ENCODE data around the gene SDF4. TPM values are rescaled to one million over a fixed set of nuclear protein-coding genes. Genes with fewer than 3 reads are reported as not detected.
"Not testable (repeated sequence)": the region's sequence is repeated elsewhere in the genome, so short reads cannot be mapped to it uniquely, and the experiment has no call there.

SDF4 gene
- total RNA-seq, 4 donors from 2014 or later = 57.5 to 87.6 (median 73.1) TPM

- Histone ChIP-seq H3K4me1 (peaks cover 16% of the 10 kb centered on the region), H3K9me3 (peaks cover 3% of the 10 kb centered on the region)
- TF ChIP-seq CTCF (IDR thresholded peaks at IDR 0.05) = no peak
- TF ChIP-seq EP300 (IDR thresholded peaks at IDR 0.05) = no peak
- TF ChIP-seq POLR2A (IDR thresholded peaks at IDR 0.05) = no peak
These were observed 34.0 kb downstream of the SDF4 start for GRCh38 chr1:1197551-1198422.

GRCh38 chr1:1197188-1197500 lies 34.7 kb downstream of the SDF4 start:
- H3K27ac ChIP-seq = no peak overlapping the region
- WGBS = 84% methylated on average over 6 of the region's 8 CpGs
- peaks cover 14% of the 10 kb centered on the region for H3K4me1 ChIP-seq
- H3K9me3 ChIP-seq = peaks cover 3% of the 10 kb centered on the region
- no peaks in the 10 kb centered on the region for H3K36me3 ChIP-seq
- H3K27me3 ChIP-seq = peaks cover 6% of the 10 kb centered on the region
- TF ChIP-seq POLR2A (IDR thresholded peaks at IDR 0.05) = no peak
- TF ChIP-seq EP300 (IDR thresholded peaks at IDR 0.05) = no peak
- no peak for TF ChIP-seq POLR2AphosphoS5 (IDR thresholded peaks at IDR 0.05)
- TF ChIP-seq CTCF (IDR thresholded peaks at IDR 0.05) = no peak
- DNase-seq (ENCODE audit: low spot score in 2 of 2) = no peak
- H3K4me3 ChIP-seq = no peak overlapping the region

More at GRCh38 chr1:1197551-1198422, 34.0 kb downstream of the SDF4 start:
- H3K4me3 ChIP-seq = no peak overlapping the region
- H3K27ac ChIP-seq = no peak overlapping the region
- H3K27me3 ChIP-seq = peaks cover 10% of the 10 kb centered on the region
- H3K36me3 ChIP-seq = no peaks in the 10 kb centered on the region
- peak in 1 of 2 donors; percentile 55 for DNase-seq (ENCODE audit: low spot score in 2 of 2)
- 68% methylated on average over 6 of the region's 48 CpGs for WGBS

DNA sequence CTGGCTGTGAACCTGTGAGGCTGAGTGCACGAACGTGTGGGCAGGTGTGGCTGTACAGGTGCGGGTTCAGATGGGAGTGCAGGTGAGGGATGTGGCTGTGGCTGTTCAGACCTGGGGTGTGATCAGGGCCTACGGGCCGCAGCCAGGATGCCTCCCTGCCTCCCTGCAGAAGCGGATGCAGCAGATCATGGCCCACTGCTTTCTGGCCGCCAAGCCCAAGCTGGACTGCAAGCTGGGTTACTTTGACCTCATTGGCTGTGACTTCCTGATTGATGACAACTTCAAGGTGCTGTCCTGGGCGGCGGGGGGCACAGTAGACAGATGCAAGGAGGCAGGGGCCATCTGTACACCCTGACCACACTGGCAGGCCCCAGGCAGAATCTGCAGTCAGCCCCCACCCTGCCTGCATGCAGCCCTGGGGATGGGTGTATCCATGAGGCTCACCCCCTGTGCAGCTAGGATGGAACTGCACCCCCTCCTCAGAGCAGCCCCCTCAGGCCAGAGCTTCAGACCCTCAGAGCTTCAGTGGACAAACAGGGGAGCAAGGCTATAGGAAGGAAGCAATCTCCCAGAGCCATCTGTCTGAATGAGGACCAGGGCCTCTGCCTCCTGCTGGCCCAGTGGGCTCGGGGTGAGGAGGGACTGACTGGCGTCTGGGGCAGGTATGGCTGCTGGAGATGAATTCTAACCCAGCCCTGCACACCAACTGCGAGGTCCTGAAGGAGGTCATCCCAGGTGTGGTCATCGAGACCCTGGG lies 35.2 kb downstream of the SDF4 start:
- peaks cover 3% of the 10 kb centered on the region for H3K9me3 ChIP-seq
- no peaks in the 10 kb centered on the region for H3K36me3 ChIP-seq
- no peak overlapping the region for H3K27ac ChIP-seq
- WGBS = 86% methylated on average over 8 of the region's 13 CpGs
- H3K27me3 ChIP-seq = peaks cover 6% of the 10 kb centered on the region
- DNase-seq (ENCODE audit: low spot score in 2 of 2) = peak in 1 of 2 donors; percentile 51
- H3K4me1 ChIP-seq = peaks cover 14% of the 10 kb centered on the region
- no peak for TF ChIP-seq EP300 (IDR thresholded peaks at IDR 0.05)
- no peak for TF ChIP-seq POLR2AphosphoS5 (IDR thresholded peaks at IDR 0.05)
- no peak for TF ChIP-seq CTCF (IDR thresholded peaks at IDR 0.05)
- no peak for TF ChIP-seq POLR2A (IDR thresholded peaks at IDR 0.05)
- no peak overlapping the region for H3K4me3 ChIP-seq

- WGBS = 97% methylated on average over 6 of the region's 6 CpGs
- H3K36me3 ChIP-seq; H3K4me3 ChIP-seq; H3K27ac ChIP-seq; H3K27me3 ChIP-seq; DNase-seq (ENCODE audit: low spot score in 2 of 2); H3K4me1 ChIP-seq; H3K9me3 ChIP-seq: not testable (repeated sequence)
These were observed 36.1 kb downstream of the SDF4 start for GRCh38 chr1:1195726-1196125.

- peaks cover 3% of the 10 kb centered on the region for H3K9me3 ChIP-seq
- no peak overlapping the region for H3K4me3 ChIP-seq
- H3K36me3 ChIP-seq = no peaks in the 10 kb centered on the region
- no peaks in the 10 kb centered on the region for H3K27me3 ChIP-seq
- no peak for TF ChIP-seq POLR2AphosphoS5 (IDR thresholded peaks at IDR 0.05)
- no peak for TF ChIP-seq EP300 (IDR thresholded peaks at IDR 0.05)
- no peak for TF ChIP-seq CTCF (IDR thresholded peaks at IDR 0.05)
- no peak for TF ChIP-seq POLR2A (IDR thresholded peaks at IDR 0.05)
- H3K27ac ChIP-seq = no peak overlapping the region
- H3K4me1 ChIP-seq = no peaks in the 10 kb centered on the region
- WGBS = 60% methylated on average over 3 of the region's 3 CpGs
- DNase-seq (ENCODE audit: low spot score in 2 of 2) = no peak
These were observed 37.1 kb downstream of the SDF4 start for GRCh38 chr1:1194723-1195122.

All from suprapubic skin (tissue), 4 donors.